ENCODE results near the gene DBX2. TPM values are rescaled to one million over a fixed set of nuclear protein-coding genes. Genes with fewer than 3 reads are reported as not detected.

DBX2 gene
- total and polyA plus RNA-seq, 2 experiments from 2014 or later, result 0.07 to 0.18 TPM

- H2AFZ ChIP-seq, result peak overlapping the region; percentile 72; the same call in 1 of the 2 replicates
- Mint-ChIP-seq H3K4me3 (no peak overlapping the region), H3K4me1 (peaks cover 4% of the 10 kb centered on the region; the same call in 2 of the 3 replicates), H3K27me3 (ENCODE audit: insufficient read depth, low read depth, poor library complexity) (no peaks in the 10 kb centered on the region), H3K27ac (peak overlapping the region; percentile 35; the same call in 1 of the 2 replicates), H3K36me3 (ENCODE audit: low read depth) (no peaks in the 10 kb centered on the region), H3K9me3 (no peaks in the 10 kb centered on the region)
- no peak overlapping the region for H3K27ac ChIP-seq (ENCODE audit: low read depth)
- no peak overlapping the region for H3K4me2 ChIP-seq
- no peaks in the 10 kb centered on the region for H3K9me2 ChIP-seq (ENCODE audit: insufficient read depth)
- H4K20me1 ChIP-seq (replicated peaks; ENCODE audit: insufficient read depth), result no peaks in the 10 kb centered on the region
- ATAC-seq, result peak; percentile 99
- no peak overlapping the region for H3K4me3 ChIP-seq
- peak; percentile 83 for DNase-seq (ENCODE audit: low spot score)
- no peaks in the 10 kb centered on the region for H3K36me3 ChIP-seq (ENCODE audit: insufficient read depth)
- no peaks in the 10 kb centered on the region for H3F3A ChIP-seq (replicated peaks; ENCODE audit: low read depth)
- peak; percentile 81 to 90 for TF ChIP-seq CTCF (conservative IDR thresholded peaks at IDR 0.05; ENCODE audit: low read depth in 2 of 2)
- no peak for TF ChIP-seq ZNF462 (CRISPR knock-in tag; IDR thresholded peaks at IDR 0.05)
- no peaks in the 10 kb centered on the region for H3K4me1 ChIP-seq (ENCODE audit: insufficient read depth)
- no peaks in the 10 kb centered on the region for H3K27me3 ChIP-seq (ENCODE audit: insufficient read depth)
- no peaks in the 10 kb centered on the region for H3K79me2 ChIP-seq (replicated peaks; ENCODE audit: insufficient read depth)
These were observed 78.0 kb downstream of the DBX2 start for GRCh38 chr12:44972746-44973421.

- ATAC-seq (no peak), DNase-seq (ENCODE audit: low spot score) (no peak)
- no peaks in the 10 kb centered on the region for H3F3A ChIP-seq (replicated peaks; ENCODE audit: low read depth)
- H3K4me2 ChIP-seq, result no peak overlapping the region
- H3K27ac ChIP-seq (ENCODE audit: low read depth), result no peak overlapping the region
- H3K4me3 ChIP-seq, result no peak overlapping the region
- H3K4me1 Mint-ChIP-seq, result peaks cover 4% of the 10 kb centered on the region; the same call in 2 of the 3 replicates
- no peak overlapping the region for H2AFZ ChIP-seq
- no peaks in the 10 kb centered on the region for H3K79me2 ChIP-seq (replicated peaks; ENCODE audit: insufficient read depth)
- H3K4me1 ChIP-seq (ENCODE audit: insufficient read depth), result no peaks in the 10 kb centered on the region
- no peaks in the 10 kb centered on the region for H3K9me2 ChIP-seq (ENCODE audit: insufficient read depth)
- no peaks in the 10 kb centered on the region for H3K27me3 Mint-ChIP-seq (ENCODE audit: insufficient read depth, low read depth, poor library complexity)
- no peak overlapping the region for H3K4me3 Mint-ChIP-seq
- no peaks in the 10 kb centered on the region for H4K20me1 ChIP-seq (replicated peaks; ENCODE audit: insufficient read depth)
- H3K9me3 Mint-ChIP-seq, result peaks cover 12% of the 10 kb centered on the region
- no peaks in the 10 kb centered on the region for H3K27me3 ChIP-seq (ENCODE audit: insufficient read depth)
- peaks cover 8% of the 10 kb centered on the region; the same call in 2 of the 3 replicates for H3K36me3 Mint-ChIP-seq (ENCODE audit: low read depth)
- no peak overlapping the region for H3K27ac Mint-ChIP-seq
- no peaks in the 10 kb centered on the region for H3K36me3 ChIP-seq (ENCODE audit: insufficient read depth)
- no peak for TF ChIP-seq REST (IDR thresholded peaks at IDR 0.05; ENCODE audit: unreplicated experiment)
- TF ChIP-seq CTCF (conservative IDR thresholded peaks at IDR 0.05; ENCODE audit: low read depth in 2 of 2), result no peak
- no peak for TF ChIP-seq EZH2 (IDR thresholded peaks at IDR 0.05; ENCODE audit: low read depth, unreplicated experiment)
These were observed 81.9 kb downstream of the DBX2 start for GRCh38 chr12:44968965-44969364.
